Osteocyte (in vitro differentiated cells): Measurements from ENCODE around the gene IGLON5. TPM values are rescaled to one million over a fixed set of nuclear protein-coding genes. Genes with fewer than 3 reads are reported as not detected.

Source experiments
- DNase-seq: peaks from one replicate; pipeline ENCODE4 v3.0.0; 2021; ENCODE audit warnings: mixed read lengths; ENCODE audit not compliant: unreplicated experiment; ENCODE audit errors: extremely low spot score
- H3K27ac Mint-ChIP-seq: one replicate; pipeline ENCODE4 v1.8.0; 2021; ENCODE audit warnings: mild to moderate bottlenecking, mixed read lengths; ENCODE audit not compliant: unreplicated experiment
- H3K27me3 Mint-ChIP-seq: one replicate; pipeline ENCODE4 v1.8.0; 2021; ENCODE audit warnings: mixed read lengths; ENCODE audit not compliant: unreplicated experiment
- H3K36me3 Mint-ChIP-seq: one replicate; pipeline ENCODE4 v1.8.0; 2021; ENCODE audit warnings: mixed read lengths; ENCODE audit not compliant: unreplicated experiment
- H3K4me1 Mint-ChIP-seq: one replicate; pipeline ENCODE4 v1.8.0; 2021; ENCODE audit warnings: mixed read lengths; ENCODE audit not compliant: unreplicated experiment
- H3K4me3 Mint-ChIP-seq: one replicate; pipeline ENCODE4 v1.8.0; 2021; ENCODE audit warnings: mild to moderate bottlenecking, moderate library complexity, mixed read lengths; ENCODE audit not compliant: unreplicated experiment
- H3K9me3 Mint-ChIP-seq: one replicate; pipeline ENCODE4 v1.8.0; 2021; ENCODE audit warnings: mixed read lengths; ENCODE audit not compliant: unreplicated experiment
- total RNA-seq: library from RNA; stranded (reverse); gene quantifications from 2 replicates; pipeline ENCODE4 v1.2.1, GENCODE V29; 2021
- TF ChIP-seq, protein P1 (sequence below): fragments of 200-600 bp; sonication (generic); IDR thresholded peaks from 2 replicates; pipeline ENCODE4 v1.5.0; 2021; ENCODE audit warnings: antibody characterized with exemption, mild to moderate bottlenecking, moderate library complexity

IGLON5 gene
- total RNA-seq, 1 donor from 2014 or later = not detected

DNA sequence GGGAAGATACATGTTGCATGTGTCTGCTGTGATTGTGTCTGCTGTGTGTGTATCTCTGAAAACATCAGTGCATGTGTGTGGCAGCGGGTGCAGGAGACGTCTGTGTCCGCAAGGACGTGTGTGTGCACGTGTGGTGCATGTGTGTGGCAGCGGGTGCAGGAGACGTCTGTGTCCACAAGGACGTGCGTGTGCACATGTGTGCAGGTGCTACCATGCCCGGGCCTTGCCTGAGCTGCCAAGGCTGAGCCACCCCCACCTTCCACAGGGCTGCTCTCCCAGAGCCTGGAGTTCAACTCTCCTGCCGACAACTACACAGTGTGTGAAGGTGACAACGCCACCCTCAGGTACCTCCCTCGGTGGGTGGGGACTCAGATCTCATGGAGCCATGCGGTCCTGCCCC, 10.4 kb downstream of the IGLON5 start:
- Mint-ChIP-seq H3K4me3 (no peak overlapping the region), H3K27ac (no peak overlapping the region), H3K9me3 (no peaks in the 10 kb centered on the region), H3K4me1 (no peaks in the 10 kb centered on the region), H3K36me3 (no peaks in the 10 kb centered on the region), H3K27me3 (no peaks in the 10 kb centered on the region)
- no peak for DNase-seq
- TF ChIP-seq, protein P1, sequence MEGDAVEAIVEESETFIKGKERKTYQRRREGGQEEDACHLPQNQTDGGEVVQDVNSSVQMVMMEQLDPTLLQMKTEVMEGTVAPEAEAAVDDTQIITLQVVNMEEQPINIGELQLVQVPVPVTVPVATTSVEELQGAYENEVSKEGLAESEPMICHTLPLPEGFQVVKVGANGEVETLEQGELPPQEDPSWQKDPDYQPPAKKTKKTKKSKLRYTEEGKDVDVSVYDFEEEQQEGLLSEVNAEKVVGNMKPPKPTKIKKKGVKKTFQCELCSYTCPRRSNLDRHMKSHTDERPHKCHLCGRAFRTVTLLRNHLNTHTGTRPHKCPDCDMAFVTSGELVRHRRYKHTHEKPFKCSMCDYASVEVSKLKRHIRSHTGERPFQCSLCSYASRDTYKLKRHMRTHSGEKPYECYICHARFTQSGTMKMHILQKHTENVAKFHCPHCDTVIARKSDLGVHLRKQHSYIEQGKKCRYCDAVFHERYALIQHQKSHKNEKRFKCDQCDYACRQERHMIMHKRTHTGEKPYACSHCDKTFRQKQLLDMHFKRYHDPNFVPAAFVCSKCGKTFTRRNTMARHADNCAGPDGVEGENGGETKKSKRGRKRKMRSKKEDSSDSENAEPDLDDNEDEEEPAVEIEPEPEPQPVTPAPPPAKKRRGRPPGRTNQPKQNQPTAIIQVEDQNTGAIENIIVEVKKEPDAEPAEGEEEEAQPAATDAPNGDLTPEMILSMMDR = no peak

GRCh38 chr19:51323481-51324166, 12.2 kb downstream of the IGLON5 start:
- no peaks in the 10 kb centered on the region for H3K27me3 Mint-ChIP-seq
- H3K27ac Mint-ChIP-seq = no peak overlapping the region
- TF ChIP-seq, protein P1 = no peak
- no peak overlapping the region for H3K4me3 Mint-ChIP-seq
- H3K4me1 Mint-ChIP-seq = peaks cover 1% of the 10 kb centered on the region
- no peaks in the 10 kb centered on the region for H3K9me3 Mint-ChIP-seq
- no peak for DNase-seq
- no peaks in the 10 kb centered on the region for H3K36me3 Mint-ChIP-seq

GRCh38 chr19:51324167-51324481, 12.7 kb downstream of the IGLON5 start:
- Mint-ChIP-seq H3K4me3 (no peak overlapping the region), H3K27ac (no peak overlapping the region), H3K9me3 (no peaks in the 10 kb centered on the region), H3K27me3 (no peaks in the 10 kb centered on the region), H3K4me1 (peaks cover 1% of the 10 kb centered on the region), H3K36me3 (no peaks in the 10 kb centered on the region)
- DNase-seq = no peak
- TF ChIP-seq, protein P1 = no peak

GRCh38 chr19:51325161-51325976, 13.9 kb downstream of the IGLON5 start:
- Mint-ChIP-seq H3K36me3 (no peaks in the 10 kb centered on the region), H3K4me1 (peaks cover 1% of the 10 kb centered on the region), H3K4me3 (no peak overlapping the region), H3K27ac (no peak overlapping the region), H3K27me3 (no peaks in the 10 kb centered on the region), H3K9me3 (peaks cover under 1% of the 10 kb centered on the region)
- TF ChIP-seq, protein P1 = no peak
- no peak for DNase-seq
